HUES64 (cell line): ENCODE measurements around the gene PTPN7.
"Not testable (repeated sequence)": the region's sequence is repeated elsewhere in the genome, so short reads cannot be mapped to it uniquely, and the experiment has no call there.

ENCODE experiments used
- H3K27ac ChIP-seq: 2 replicates; pipeline ENCODE4 v1.7.0; 2013; ENCODE audit warnings: low read depth, low read length, inconsistent platforms
- H3K27me3 ChIP-seq: 2 replicates; pipeline ENCODE4 v1.6.1; 2013; ENCODE audit warnings: mild to moderate bottlenecking, low read length; ENCODE audit not compliant: insufficient read depth
- H3K36me3 ChIP-seq: 2 replicates; pipeline ENCODE4 v1.6.1; 2013; ENCODE audit warnings: mild to moderate bottlenecking, low read length; ENCODE audit not compliant: insufficient read depth
- H3K4me1 ChIP-seq: 2 replicates; pipeline ENCODE4 v1.6.1; 2013; ENCODE audit warnings: mild to moderate bottlenecking, low read length, moderate library complexity; ENCODE audit not compliant: insufficient read depth
- H3K4me3 ChIP-seq: 2 replicates; pipeline ENCODE4 v1.5.1; 2013; ENCODE audit warnings: mild to moderate bottlenecking, low read length, moderate library complexity
- H3K9ac ChIP-seq: 2 replicates; pipeline ENCODE4 v1.6.1; 2013; ENCODE audit warnings: mild to moderate bottlenecking, low read depth, low read length
- H3K9me3 ChIP-seq: 2 replicates; pipeline ENCODE4 v1.6.1; 2013; ENCODE audit warnings: low read depth, low read length; ENCODE audit not compliant: insufficient read depth
- WGBS: fragments of 150-250, 120-280 bp; methylation state at CpG from one replicate; pipeline ENCODE4 v1.1.7; 2013; ENCODE audit warnings: missing lambda C conversion rate; 5-methylcytosine and 5-hydroxymethylcytosine counted together

Gene PTPN7

GRCh38 chr1:202187697-202188407 is 27.4 kb upstream of the PTPN7 start:
- H3K9me3 ChIP-seq, result no peaks in the 10 kb centered on the region
- H3K27me3 ChIP-seq, result peaks cover under 1% of the 10 kb centered on the region
- WGBS, result 80% methylated on average over 8 of the region's 8 CpGs
- H3K27ac ChIP-seq, result no peak overlapping the region
- H3K9ac ChIP-seq, result no peak overlapping the region
- no peaks in the 10 kb centered on the region for H3K36me3 ChIP-seq
- peaks cover 8% of the 10 kb centered on the region; the same call in 1 of the 2 replicates for H3K4me1 ChIP-seq
- H3K4me3 ChIP-seq, result no peak overlapping the region

DNA sequence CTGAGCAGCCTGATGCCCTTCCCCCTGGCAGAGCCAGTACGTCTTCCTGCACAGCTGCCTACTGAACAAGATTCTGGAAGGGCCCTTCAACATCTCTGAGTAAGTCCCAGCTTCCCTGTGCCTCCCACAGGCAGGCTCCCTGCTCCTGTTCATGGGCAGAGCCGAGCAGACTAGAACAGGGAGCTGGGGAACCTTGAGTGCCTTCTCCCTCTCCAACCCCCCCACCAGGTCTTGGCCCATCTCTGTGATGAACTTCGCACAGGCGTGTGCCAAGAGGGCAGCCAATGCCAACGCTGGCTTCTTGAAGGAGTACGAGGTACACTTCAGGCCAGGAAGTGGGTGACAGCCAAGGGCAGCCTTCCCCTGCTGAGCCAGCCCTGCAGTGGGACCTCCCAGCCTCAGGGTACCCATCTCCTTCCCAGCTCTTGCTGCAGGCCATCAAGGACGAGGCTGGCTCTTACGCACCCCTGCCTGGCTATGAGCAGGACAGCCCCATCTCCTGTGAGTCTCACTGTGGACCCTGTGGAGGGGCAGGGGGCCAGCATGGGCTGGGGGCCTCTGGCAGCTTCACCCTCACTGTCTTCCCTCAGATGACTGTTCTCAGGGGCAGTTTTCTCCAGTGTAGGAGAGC is 26.8 kb upstream of the PTPN7 start:
- H3K4me1 ChIP-seq, result peaks cover 8% of the 10 kb centered on the region; the same call in 1 of the 2 replicates
- no peaks in the 10 kb centered on the region for H3K9me3 ChIP-seq
- no peaks in the 10 kb centered on the region for H3K27me3 ChIP-seq
- no peak overlapping the region for H3K27ac ChIP-seq
- no peak overlapping the region for H3K9ac ChIP-seq
- 90% methylated on average over 8 of the region's 8 CpGs for WGBS
- H3K36me3 ChIP-seq, result no peaks in the 10 kb centered on the region
- H3K4me3 ChIP-seq, result no peak overlapping the region

DNA sequence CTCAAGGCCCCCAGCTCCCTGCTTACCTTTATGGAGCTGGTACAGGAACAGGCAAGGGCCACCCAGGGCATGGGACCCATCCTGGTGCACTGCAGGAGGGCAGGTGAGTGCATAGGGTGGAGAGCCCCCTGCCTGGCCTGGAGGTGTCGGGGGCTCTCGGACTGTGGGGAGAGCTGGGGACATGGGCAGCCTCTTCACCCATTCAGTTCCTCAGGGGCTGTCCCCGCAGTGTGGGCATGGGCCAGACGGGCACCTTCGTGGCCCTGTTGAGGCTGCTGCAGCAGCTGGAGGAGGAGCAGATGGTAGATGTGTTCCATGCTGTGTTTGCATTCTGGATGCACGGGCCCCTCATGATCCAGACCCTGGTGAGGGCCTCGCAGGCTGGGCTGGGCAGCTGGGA is 25.9 kb upstream of the PTPN7 start:
- no peak overlapping the region for H3K9ac ChIP-seq
- no peaks in the 10 kb centered on the region for H3K27me3 ChIP-seq
- no peak overlapping the region for H3K4me3 ChIP-seq
- peaks cover 8% of the 10 kb centered on the region; the same call in 1 of the 2 replicates for H3K4me1 ChIP-seq
- WGBS, result 91% methylated on average over 7 of the region's 7 CpGs
- H3K27ac ChIP-seq, result no peak overlapping the region
- no peaks in the 10 kb centered on the region for H3K9me3 ChIP-seq
- no peaks in the 10 kb centered on the region for H3K36me3 ChIP-seq

GRCh38 chr1:202184750-202185460 is 24.5 kb upstream of the PTPN7 start:
- no peak overlapping the region for H3K27ac ChIP-seq
- H3K4me3 ChIP-seq, result no peak overlapping the region

GRCh38 chr1:202182040-202182877 is 21.9 kb upstream of the PTPN7 start:
- Histone ChIP-seq H3K9ac (no peak overlapping the region), H3K4me3 (no peak overlapping the region), H3K27me3 (no peaks in the 10 kb centered on the region), H3K9me3 (no peaks in the 10 kb centered on the region), H3K27ac (no peak overlapping the region), H3K4me1 (0 out of 2 replicates have a peak, but pooled peaks cover 6% of the 10 kb centered on the region), H3K36me3 (no peaks in the 10 kb centered on the region)
- WGBS, result 90% methylated on average over 8 of the region's 8 CpGs

More at GRCh38 chr1:202184750-202185460, 24.5 kb upstream of the PTPN7 start:
- Histone ChIP-seq H3K9ac (no peak overlapping the region), H3K36me3 (no peaks in the 10 kb centered on the region), H3K27me3 (no peaks in the 10 kb centered on the region), H3K9me3 (no peaks in the 10 kb centered on the region), H3K4me1 (peaks cover 8% of the 10 kb centered on the region; the same call in 1 of the 2 replicates)
- WGBS, result 26% methylated on average over 19 of the region's 19 CpGs

GRCh38 chr1:202181586-202181985 is 21.2 kb upstream of the PTPN7 start:
- Histone ChIP-seq H3K9ac (no peak overlapping the region), H3K4me3 (no peak overlapping the region), H3K27ac (no peak overlapping the region), H3K9me3 (no peaks in the 10 kb centered on the region), H3K4me1 (0 out of 2 replicates have a peak, but pooled peaks cover 6% of the 10 kb centered on the region), H3K36me3 (no peaks in the 10 kb centered on the region), H3K27me3 (no peaks in the 10 kb centered on the region)
- 89% methylated on average over 7 of the region's 7 CpGs for WGBS

DNA sequence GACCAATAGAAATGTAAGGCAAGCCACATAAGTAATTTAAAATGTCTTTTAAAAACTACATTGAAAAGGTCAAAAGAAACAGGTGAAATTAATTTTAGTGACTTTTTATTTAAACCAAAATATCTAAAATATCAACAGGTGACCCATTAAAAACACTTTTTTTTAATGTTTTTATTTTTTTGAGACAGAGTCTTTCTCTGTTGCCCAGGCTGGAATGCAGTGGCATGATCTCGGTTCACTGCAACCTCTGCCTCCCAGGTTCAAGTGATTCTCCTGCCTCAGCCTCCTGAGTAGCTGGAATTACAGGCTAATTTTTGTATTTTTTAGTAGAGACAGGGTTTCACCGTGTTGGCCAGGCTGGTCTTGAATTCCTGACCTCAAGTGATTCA is 20.3 kb upstream of the PTPN7 start:
- not testable (repeated sequence) for H3K27me3 ChIP-seq, H3K4me3 ChIP-seq, H3K36me3 ChIP-seq, H3K9me3 ChIP-seq, H3K27ac ChIP-seq, H3K9ac ChIP-seq, H3K4me1 ChIP-seq
- WGBS, result 86% methylated on average over 2 of the region's 2 CpGs

DNA sequence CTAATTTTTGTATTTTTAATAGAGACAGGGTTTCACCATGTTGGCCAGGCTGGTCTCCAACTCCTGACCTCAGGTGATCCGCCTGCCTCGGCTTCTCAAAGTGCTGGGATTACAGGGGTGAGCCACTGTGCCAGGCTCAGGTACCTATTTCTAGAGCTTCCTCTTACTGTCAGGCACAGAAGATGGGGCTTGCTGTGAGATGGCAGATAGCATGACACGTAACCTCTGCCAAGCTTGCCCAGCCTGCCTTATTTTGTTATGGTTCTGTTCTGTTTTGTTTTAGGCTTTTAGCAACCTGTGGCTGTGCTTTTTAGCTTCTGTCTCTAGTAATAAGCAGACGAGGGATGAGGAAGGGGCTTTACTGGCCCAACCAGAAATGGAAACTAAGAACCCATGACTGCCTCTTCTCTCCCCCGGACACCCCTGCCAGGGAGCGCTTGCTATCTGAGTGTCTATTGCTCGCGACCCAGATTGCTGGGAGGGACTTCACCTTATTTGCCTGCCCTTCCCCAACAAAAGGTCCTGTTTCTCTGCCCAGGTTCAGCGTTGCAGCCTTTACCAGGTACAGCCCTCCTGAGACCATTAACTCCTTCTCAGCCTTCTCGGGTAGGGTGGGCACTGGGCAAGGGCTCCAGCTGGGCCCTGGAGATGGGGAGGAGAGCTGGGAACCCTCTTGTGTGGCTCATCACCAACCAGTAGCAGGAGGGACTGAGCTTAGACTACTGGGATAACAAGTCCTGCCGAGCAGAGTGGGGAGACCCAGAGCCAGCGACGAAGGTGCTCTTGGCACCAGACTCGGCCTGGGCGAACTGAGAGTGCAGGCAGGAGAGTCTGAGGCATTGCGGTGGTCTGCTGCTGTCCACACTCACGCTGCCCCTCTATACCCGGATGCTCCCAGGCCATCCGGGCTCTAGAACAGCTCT is 19.7 kb upstream of the PTPN7 start:
- WGBS, result 88% methylated on average over 19 of the region's 19 CpGs
- no peaks in the 10 kb centered on the region for H3K9me3 ChIP-seq
- no peaks in the 10 kb centered on the region for H3K27me3 ChIP-seq
- H3K27ac ChIP-seq, result no peak overlapping the region
- no peak overlapping the region for H3K4me3 ChIP-seq
- H3K4me1 ChIP-seq, result 0 out of 2 replicates have a peak, but pooled peaks cover 5% of the 10 kb centered on the region
- no peaks in the 10 kb centered on the region for H3K36me3 ChIP-seq
- H3K9ac ChIP-seq, result no peak overlapping the region

DNA sequence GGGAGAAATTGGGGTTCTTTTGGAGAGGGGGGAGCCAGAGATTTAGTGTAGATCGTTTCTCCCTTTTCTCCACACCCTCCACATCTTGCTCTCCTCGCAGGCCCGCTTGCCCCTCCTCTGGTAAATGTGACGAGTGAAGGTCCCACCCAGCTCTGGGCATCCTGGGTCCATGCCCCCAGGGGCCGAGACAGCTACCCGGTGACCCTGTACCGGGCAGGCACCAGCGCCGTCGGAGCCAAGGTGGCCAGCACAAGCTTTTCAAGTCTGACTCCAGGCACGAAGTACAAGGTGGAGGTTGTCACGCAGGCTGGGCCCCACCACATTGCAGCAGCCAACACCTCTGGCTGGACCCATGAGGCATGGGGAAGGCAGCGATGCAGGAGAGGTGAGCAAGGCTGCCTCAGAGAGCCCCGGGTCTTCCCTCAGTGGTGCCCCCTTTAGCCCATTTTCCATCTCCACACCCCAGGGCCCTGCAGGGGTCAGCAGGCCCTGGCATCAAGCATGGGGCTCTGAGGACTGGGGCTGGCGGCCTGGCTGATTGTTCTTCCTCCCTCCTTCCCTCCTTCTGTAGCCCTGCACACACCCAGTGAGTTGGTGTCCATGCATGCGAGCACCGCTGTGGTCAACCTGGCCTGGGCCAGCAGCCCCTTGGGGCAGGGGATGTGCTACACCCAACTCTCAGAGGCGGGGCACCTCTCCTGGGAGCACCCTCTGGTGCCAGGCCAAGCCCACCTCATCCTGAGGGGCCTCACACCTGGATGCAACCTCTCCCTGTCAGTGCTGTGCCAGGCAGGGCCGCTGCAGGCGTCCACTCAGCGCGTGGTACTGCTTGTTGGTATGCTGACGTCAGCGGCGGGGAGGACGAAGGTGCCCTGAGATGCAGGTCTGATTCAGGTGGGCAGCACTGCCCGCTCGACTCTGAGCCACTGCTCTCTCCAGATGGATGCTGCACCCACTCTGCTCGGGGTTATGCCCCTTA is 16.8 kb upstream of the PTPN7 start:
- no peak overlapping the region for H3K9ac ChIP-seq
- no peak overlapping the region for H3K4me3 ChIP-seq
- H3K27ac ChIP-seq, result no peak overlapping the region
- WGBS, result 92% methylated on average over 28 of the region's 29 CpGs
- no peaks in the 10 kb centered on the region for H3K27me3 ChIP-seq
- no peaks in the 10 kb centered on the region for H3K4me1 ChIP-seq
- no peaks in the 10 kb centered on the region for H3K9me3 ChIP-seq
- no peaks in the 10 kb centered on the region for H3K36me3 ChIP-seq
